ENCODE results near the gene HIPK2.

- TF ChIP-seq ARNT (IDR thresholded peaks at IDR 0.05), result no peak
- TF ChIP-seq CTBP1 (IDR thresholded peaks at IDR 0.05; ENCODE audit: borderline replicate concordance), result no peak
- TF ChIP-seq ZNF384 (IDR thresholded peaks at IDR 0.05), result no peak
- TF ChIP-seq SP1 (IDR thresholded peaks at IDR 0.05), result no peak
- no peak for TF ChIP-seq ELF4 (IDR thresholded peaks at IDR 0.05)
- no peak for TF ChIP-seq NFRKB (IDR thresholded peaks at IDR 0.05)
- no peak for TF ChIP-seq BHLHE40 (IDR thresholded peaks at IDR 0.05; ENCODE audit: borderline replicate concordance)
- no peak for TF ChIP-seq FOXM1 (IDR thresholded peaks at IDR 0.05; ENCODE audit: borderline replicate concordance)
- TF ChIP-seq SUZ12 (IDR thresholded peaks at IDR 0.05), result no peak
- no peak for TF ChIP-seq PKNOX1 (IDR thresholded peaks at IDR 0.05)
- no peak for TF ChIP-seq FOXK2 (IDR thresholded peaks at IDR 0.05)
- no peak for TF ChIP-seq TARDBP (IDR thresholded peaks at IDR 0.05)
Observed at GRCh38 chr7:139683137-139683921, 94.5 kb downstream of the HIPK2 start.

Data from HEK293T (cell line).